ENCODE results near the gene ZC3H7A. TPM values are rescaled to one million over a fixed set of nuclear protein-coding genes. Genes with fewer than 3 reads are reported as not detected.

The ZC3H7A gene
- total and polyA plus RNA-seq, 8 donors, result 20.0 to 39.6 (median 30.2) TPM

- Histone ChIP-seq H3K36me3 (no peaks in the 10 kb centered on the region), H3K4me1 (peaks cover 28 to 58% (median 49%) of the 10 kb centered on the region in 3 donors), H3K27me3 (no peaks in the 10 kb centered on the region), H3K27ac (peak overlapping the region; percentile 83 to 97 (median 95)), H3K9me3 (no peaks in the 10 kb centered on the region), H3K4me3 (peak overlapping the region; percentile 67 to 92 (median 84))
- ATAC-seq (peak; percentile 0 to 49 (median 37)), FAIRE-seq (no peak), DNase-seq (peak; percentile 61 to 86 (median 73))
- TF ChIP-seq CTCF (IDR thresholded peaks at IDR 0.05), result no peak
- WGBS, 2 donors, result 1% methylated on average over 58 to 73 of the region's 93 CpGs
- intact Hi-C loops (cut with DNase I), result loop anchor here in 2 of 3 donors (10.0 kb wide), 2 partner anchors 62 to 402 kb away; no protein-coding TSS in a partner anchor
These were observed 562 bp downstream of the ZC3H7A start for GRCh38 chr16:11796227-11797165.

DNA sequence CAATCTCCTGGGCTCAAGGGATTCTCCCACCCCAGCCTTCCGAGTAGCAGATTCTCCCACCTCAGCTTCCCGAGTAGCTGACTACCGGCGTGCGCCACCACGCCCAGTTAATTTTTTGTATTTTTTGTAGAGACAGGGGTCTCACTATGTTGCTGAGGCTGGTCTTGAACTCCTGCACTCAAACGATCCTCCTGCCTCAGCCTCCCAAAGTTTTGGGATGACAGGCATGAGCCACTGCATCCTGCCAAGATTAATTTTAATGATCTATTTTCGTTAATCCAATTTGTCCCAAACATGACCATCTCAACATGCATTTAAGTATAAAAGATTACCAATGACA lies 1.2 kb downstream of the ZC3H7A start:
- TF ChIP-seq CTCF (IDR thresholded peaks at IDR 0.05), result no peak
- no peaks in the 10 kb centered on the region for H3K9me3 ChIP-seq
- intact Hi-C loops (cut with DNase I), result loop anchor here in 2 of 3 donors (10.0 kb wide), 2 partner anchors 61 to 401 kb away; no protein-coding TSS in a partner anchor
- H3K4me1 ChIP-seq, result peaks cover 30 to 59% (median 49%) of the 10 kb centered on the region in 3 donors
- H3K4me3 ChIP-seq, result peak overlapping the region; percentile 67 to 92 (median 84)
- H3K27ac ChIP-seq, result peak overlapping the region in 3 of 4 donors; percentile 83 to 95 (median 95)
- no peaks in the 10 kb centered on the region for H3K27me3 ChIP-seq
- WGBS, 2 donors, result 49 to 59% methylated on average over 8 of the region's 8 CpGs
- ATAC-seq, result no peak
- H3K36me3 ChIP-seq, result no peaks in the 10 kb centered on the region
- peak in 1 of 6 donors; percentile 41 for DNase-seq
- FAIRE-seq, result no peak

GRCh38 chr16:11794996-11795886 lies 1.8 kb downstream of the ZC3H7A start:
- no peak for ATAC-seq
- no peak for FAIRE-seq
- intact Hi-C loops (cut with DNase I), result loop anchor here in 2 of 3 donors (10.0 kb wide), 2 partner anchors 60 to 400 kb away; no protein-coding TSS in a partner anchor
- peak overlapping the region in 2 of 4 donors; percentile 82 to 92 for H3K4me3 ChIP-seq
- peak overlapping the region in 3 of 4 donors; percentile 83 to 95 (median 95) for H3K27ac ChIP-seq
- H3K4me1 ChIP-seq, result peaks cover 30 to 59% (median 49%) of the 10 kb centered on the region in 3 donors
- H3K36me3 ChIP-seq, result no peaks in the 10 kb centered on the region
- WGBS, 2 donors, result 71 to 77% methylated on average over 20 of the region's 20 CpGs
- no peak for TF ChIP-seq CTCF (IDR thresholded peaks at IDR 0.05)
- peak in 1 of 6 donors; percentile 33 for DNase-seq
- no peaks in the 10 kb centered on the region for H3K9me3 ChIP-seq
- no peaks in the 10 kb centered on the region for H3K27me3 ChIP-seq

GRCh38 chr16:11794447-11794846 lies 2.6 kb downstream of the ZC3H7A start:
- peak overlapping the region in 1 of 4 donors; percentile 19 for H3K27ac ChIP-seq
- intact Hi-C loops (cut with DNase I), result loop anchor here in 2 of 3 donors (10.0 kb wide), 2 partner anchors 60 to 400 kb away; no protein-coding TSS in a partner anchor
- no peak for FAIRE-seq

More at GRCh38 chr16:11794447-11794846, 2.6 kb downstream of the ZC3H7A start:
- no peak for DNase-seq
- Histone ChIP-seq H3K4me3 (no peak overlapping the region), H3K9me3 (no peaks in the 10 kb centered on the region), H3K36me3 (no peaks in the 10 kb centered on the region), H3K27me3 (no peaks in the 10 kb centered on the region), H3K4me1 (peaks cover 30 to 54% (median 49%) of the 10 kb centered on the region in 3 donors)
- ATAC-seq, result no peak
- 14 to 25% methylated on average over 2 of the region's 2 CpGs for WGBS, 2 donors
- TF ChIP-seq CTCF (IDR thresholded peaks at IDR 0.05), result no peak

Data from pancreas (tissue), 10 donors.